Gastroesophageal sphincter (tissue), 4 donors: Measurements from ENCODE around the gene CD160. TPM values are rescaled to one million over a fixed set of nuclear protein-coding genes. Genes with fewer than 3 reads are reported as not detected.

Experiments used
- ATAC-seq: fragments of 150-250 bp; one replicate; pipeline ENCODE4 v1.9.1; 2016; ENCODE audit warnings: mild to moderate bottlenecking, moderate library complexity
- H3K27ac ChIP-seq, 4 donors: fragments of 200-600 bp; sonication (generic) in 3 of 4; 1 replicate in 3 of 4; 2 replicates in 1 of 4; pipeline ENCODE4 v1.5.1; 2016 to 2019
- H3K27me3 ChIP-seq: fragments of 200-600 bp; sonication (generic); one replicate; pipeline ENCODE4 v1.5.1; 2019
- H3K36me3 ChIP-seq, 2 donors: fragments of 200-600 bp; sonication (generic); one replicate each; pipeline ENCODE4 v1.5.1; 2019; ENCODE audit warnings: control low read depth in 1 of 2
- H3K4me1 ChIP-seq, 3 donors: fragments of 200-600 bp; sonication (generic); 1 replicate in 2 of 3; 2 replicates in 1 of 3; pipeline ENCODE4 v1.5.1; 2016 to 2019; ENCODE audit warnings: control low read depth in 2 of 3
- H3K4me3 ChIP-seq, 2 donors: fragments of 200-600 bp; sonication (generic); one replicate each; pipeline ENCODE4 v1.5.1; 2019; ENCODE audit warnings: mild to moderate bottlenecking in 1 of 2, moderate library complexity in 1 of 2
- H3K9me3 ChIP-seq, 3 donors: fragments of 200-600 bp; sonication (generic); one replicate each; pipeline ENCODE4 v1.5.1; 2017 to 2019; ENCODE audit warnings: control low read depth in 2 of 3
- EP300 ChIP-seq: sonication (generic); formaldehyde crosslinking; IDR thresholded peaks from one replicate; pipeline ENCODE4 v1.6.1; 2017; ENCODE audit warnings: antibody characterized with exemption, mild to moderate bottlenecking
- POLR2A ChIP-seq, 2 donors: fragments of 450-650 bp; IDR thresholded peaks; one replicate each; pipeline ENCODE4 v1.6.1; 2017; ENCODE audit warnings: antibody characterized with exemption in 2 of 2, mild to moderate bottlenecking in 2 of 2, moderate library complexity in 1 of 2
- POLR2AphosphoS5 ChIP-seq: sonication (generic); formaldehyde crosslinking; IDR thresholded peaks from one replicate; pipeline ENCODE4 v1.6.1; 2017; ENCODE audit warnings: antibody characterized with exemption
- WGBS, 2 donors: methylation state at CpG; one replicate each; pipeline ENCODE4 v1.1.5; 2018; ENCODE audit warnings: low coverage in 1 of 2; 5-methylcytosine and 5-hydroxymethylcytosine counted together
- total RNA-seq, 4 donors: library from RNA; depleted of rRNA; stranded (reverse); fragments of >200 nt; gene quantifications; one replicate each; pipeline ENCODE4 v1.1.0, GENCODE V29; 2016
- TF ChIP-seq, protein P1 (sequence below), 4 experiments: fragments of 200-600 bp in 2 of 4; fragments of 450-650 bp in 2 of 4; sonication (generic) in 1 of 4; IDR thresholded peaks; one replicate each; pipeline ENCODE4 v1.5.1; 2017 to 2019; ENCODE audit warnings: antibody characterized with exemption in 4 of 4, mild to moderate bottlenecking in 2 of 4, moderate library complexity in 2 of 4

Gene CD160
- total RNA-seq, 4 donors from 2014 or later: 0.23 to 1.0 TPM; not detected in 2

DNA sequence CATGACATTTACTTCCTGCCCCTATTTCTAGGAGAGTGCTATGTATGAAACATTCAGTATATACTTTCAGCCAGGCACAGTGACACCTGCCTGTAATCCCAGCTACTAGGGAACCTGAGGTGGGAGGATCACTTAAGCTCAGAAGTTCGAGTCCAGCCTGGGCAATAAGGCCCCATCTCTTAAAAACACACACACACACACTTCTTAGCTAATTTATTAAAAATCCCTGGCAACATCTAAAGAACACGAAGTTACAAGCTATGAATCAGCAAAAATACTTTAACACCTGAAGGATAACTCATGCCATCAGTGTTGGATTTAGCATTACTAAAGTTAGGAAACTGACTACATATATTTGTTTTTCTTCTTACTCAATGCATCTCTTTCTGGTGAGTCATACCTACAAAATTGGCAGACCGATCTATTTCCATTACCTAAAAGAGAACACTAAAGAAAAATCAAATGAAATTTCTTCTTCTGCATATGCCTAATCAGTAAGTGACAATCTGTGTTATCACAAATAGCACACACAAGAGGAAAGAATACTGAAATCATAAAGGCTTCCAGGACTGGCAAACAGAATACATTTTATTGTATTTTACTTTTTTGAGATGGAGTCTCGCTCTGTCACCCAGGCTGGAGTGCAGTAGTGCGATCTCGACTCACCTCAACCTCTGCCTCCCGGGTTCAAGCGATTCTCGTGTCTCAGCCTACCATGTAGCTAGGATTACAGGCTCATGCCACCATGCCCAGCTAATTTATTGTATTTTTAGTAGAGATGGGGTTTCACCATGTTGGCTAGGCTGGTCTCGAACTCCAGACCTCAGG is 63.2 kb downstream of the CD160 start:
- Histone ChIP-seq H3K27ac (peak overlapping the region; percentile 65 to 85 (median 78)), H3K4me3 (peak overlapping the region; percentile 23 to 49), H3K36me3 (peaks cover 0 to 28% of the 10 kb centered on the region in 2 donors), H3K9me3 (no peaks in the 10 kb centered on the region), H3K27me3 (no peaks in the 10 kb centered on the region), H3K4me1 (peaks cover 0 to 69% (median 5%) of the 10 kb centered on the region in 3 donors)
- ATAC-seq: peak; percentile 81
- 39 to 46% methylated on average over 7 to 10 of the region's 10 CpGs for WGBS, 2 donors
- TF ChIP-seq POLR2A (IDR thresholded peaks at IDR 0.05) (no peak), EP300 (no peak), POLR2AphosphoS5 (peak; percentile 54)
- TF ChIP-seq, protein P1, sequence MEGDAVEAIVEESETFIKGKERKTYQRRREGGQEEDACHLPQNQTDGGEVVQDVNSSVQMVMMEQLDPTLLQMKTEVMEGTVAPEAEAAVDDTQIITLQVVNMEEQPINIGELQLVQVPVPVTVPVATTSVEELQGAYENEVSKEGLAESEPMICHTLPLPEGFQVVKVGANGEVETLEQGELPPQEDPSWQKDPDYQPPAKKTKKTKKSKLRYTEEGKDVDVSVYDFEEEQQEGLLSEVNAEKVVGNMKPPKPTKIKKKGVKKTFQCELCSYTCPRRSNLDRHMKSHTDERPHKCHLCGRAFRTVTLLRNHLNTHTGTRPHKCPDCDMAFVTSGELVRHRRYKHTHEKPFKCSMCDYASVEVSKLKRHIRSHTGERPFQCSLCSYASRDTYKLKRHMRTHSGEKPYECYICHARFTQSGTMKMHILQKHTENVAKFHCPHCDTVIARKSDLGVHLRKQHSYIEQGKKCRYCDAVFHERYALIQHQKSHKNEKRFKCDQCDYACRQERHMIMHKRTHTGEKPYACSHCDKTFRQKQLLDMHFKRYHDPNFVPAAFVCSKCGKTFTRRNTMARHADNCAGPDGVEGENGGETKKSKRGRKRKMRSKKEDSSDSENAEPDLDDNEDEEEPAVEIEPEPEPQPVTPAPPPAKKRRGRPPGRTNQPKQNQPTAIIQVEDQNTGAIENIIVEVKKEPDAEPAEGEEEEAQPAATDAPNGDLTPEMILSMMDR (IDR thresholded peaks at IDR 0.05): no peak

DNA sequence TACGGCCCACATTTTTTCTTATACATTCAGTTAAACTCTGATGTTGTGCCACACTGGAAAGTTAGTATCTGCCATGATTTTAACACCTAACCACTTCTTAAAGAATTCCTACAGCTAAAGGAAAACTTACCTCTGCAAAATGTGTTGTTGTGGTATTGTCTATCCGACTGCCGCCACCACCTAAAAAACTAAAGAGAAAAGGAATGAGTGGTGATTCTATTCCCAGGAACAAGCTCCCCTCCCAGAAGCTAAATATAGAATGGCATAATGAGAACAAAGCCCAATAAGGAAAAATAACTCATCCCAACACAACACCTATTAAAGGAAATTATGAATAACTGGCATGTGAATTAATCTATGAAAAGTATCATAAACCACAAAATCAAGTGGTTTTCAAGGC is 65.1 kb downstream of the CD160 start:
- ATAC-seq: no peak
- Histone ChIP-seq H3K4me1 (peaks cover 0 to 50% (median 5%) of the 10 kb centered on the region in 3 donors), H3K27me3 (no peaks in the 10 kb centered on the region), H3K4me3 (peak overlapping the region; percentile 23 to 49), H3K27ac (peak overlapping the region; percentile 65 to 85 (median 78)), H3K36me3 (peaks cover 0 to 33% of the 10 kb centered on the region in 2 donors), H3K9me3 (no peaks in the 10 kb centered on the region)
- TF ChIP-seq POLR2A (IDR thresholded peaks at IDR 0.05) (peak in 1 of 2 donors; percentile 40), POLR2AphosphoS5 (peak; percentile 72)
- TF ChIP-seq, protein P1 (IDR thresholded peaks at IDR 0.05): no peak
- 62 to 67% methylated on average over 2 to 3 of the region's 3 CpGs for WGBS, 2 donors

DNA sequence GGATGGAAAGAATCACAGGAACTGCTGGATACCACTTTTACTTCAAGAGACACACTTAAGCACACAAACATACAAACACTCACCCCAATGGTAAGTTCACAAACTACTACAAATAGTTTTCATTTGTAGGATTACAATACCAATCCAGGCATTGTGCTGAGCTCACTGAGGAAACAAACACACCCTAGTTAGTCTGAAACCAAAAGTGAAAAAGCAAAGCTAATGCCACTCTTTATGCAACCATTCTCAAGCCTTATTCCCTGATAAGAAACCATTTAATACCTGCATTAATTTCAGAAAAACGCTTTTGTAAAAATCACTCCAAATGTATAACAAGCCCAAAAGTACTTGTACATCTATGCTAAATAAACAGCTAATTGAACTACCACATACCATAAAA is 66.2 kb downstream of the CD160 start:
- Histone ChIP-seq H3K36me3 (peaks cover 0 to 22% of the 10 kb centered on the region in 2 donors), H3K27me3 (no peaks in the 10 kb centered on the region), H3K27ac (peak overlapping the region in 3 of 4 donors; percentile 75 to 85 (median 82)), H3K9me3 (no peaks in the 10 kb centered on the region), H3K4me3 (no peak overlapping the region), H3K4me1 (peaks cover 0 to 41% (median 5%) of the 10 kb centered on the region in 3 donors)
- WGBS, 2 donors: 78 to 82% methylated on average over 1 of the region's 1 CpG
- TF ChIP-seq, protein P1 (IDR thresholded peaks at IDR 0.05): no peak
- TF ChIP-seq POLR2A (IDR thresholded peaks at IDR 0.05): no peak
- no peak for TF ChIP-seq EP300
- no peak for TF ChIP-seq POLR2AphosphoS5
- no peak for ATAC-seq

DNA sequence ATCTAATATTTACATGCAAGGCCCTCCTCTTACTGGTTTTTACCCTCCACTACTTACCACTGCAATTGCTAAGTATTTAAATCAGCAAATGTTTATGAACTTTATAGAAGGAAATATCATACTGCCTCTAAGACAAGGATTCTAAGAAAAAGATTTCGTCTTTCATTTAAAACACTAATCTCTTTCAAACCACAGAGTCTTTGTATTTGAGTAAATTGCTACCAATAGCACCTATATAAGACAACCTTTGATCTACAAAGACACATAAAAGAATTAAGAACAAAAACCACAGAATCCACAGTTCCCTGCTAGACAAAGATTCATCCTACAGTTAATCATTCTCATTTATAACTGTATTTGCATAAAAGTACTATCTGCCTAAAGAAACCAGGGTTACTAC is 67.0 kb downstream of the CD160 start:
- Histone ChIP-seq H3K27me3 (no peaks in the 10 kb centered on the region), H3K27ac (peak overlapping the region in 3 of 4 donors; percentile 75 to 85 (median 82)), H3K4me3 (no peak overlapping the region), H3K4me1 (peaks cover 0 to 33% (median 5%) of the 10 kb centered on the region in 3 donors), H3K9me3 (no peaks in the 10 kb centered on the region), H3K36me3 (peaks cover 0 to 20% of the 10 kb centered on the region in 2 donors)
- WGBS, 2 donors: 61 to 67% methylated on average over 1 of the region's 1 CpG
- no peak for ATAC-seq
- TF ChIP-seq POLR2A (IDR thresholded peaks at IDR 0.05) (no peak), EP300 (no peak), POLR2AphosphoS5 (no peak)
- TF ChIP-seq, protein P1 (IDR thresholded peaks at IDR 0.05): no peak
